IMR-90 (cell line): ENCODE results near the gene TACC2. TPM values are rescaled to one million over a fixed set of nuclear protein-coding genes. Genes with fewer than 3 reads are reported as not detected.

Experiments
- ATAC-seq: fragments of 200-7000 bp; cut with Tn5 transposase; 2 replicates; pipeline ENCODE4 v1.9.1; 2020; ENCODE audit warnings: low read depth, mild to moderate bottlenecking, moderate library complexity
- BruUV-seq: library from RNA; stranded (reverse); fragments of 400-500 nt; replicated peaks from 2 replicates; lab custom pipeline; 2021; lab: Mats Ljungman, UMichigan
- CTCF ChIA-PET: fragments of 300-600 bp; formaldehyde crosslinking; extraction: SDS; loops from one replicate; lab custom pipeline; 2021; ENCODE audit warnings: antibody characterized with exemption; lab: Yijun Ruan, JAX
- POLR2A ChIA-PET: fragments of 300-600 bp; sonication (Branson Sonifier 250); formaldehyde crosslinking; loops from one replicate; lab custom pipeline; 2022; ENCODE audit warnings: antibody characterized with exemption; ENCODE audit not compliant: unreplicated experiment; lab: Charles Lee
- DNase-seq: peaks from one replicate; pipeline ENCODE4 v3.0.0; 2013
- H2AFZ ChIP-seq: replicated peaks from 2 replicates; pipeline ENCODE3; 2013; ENCODE audit warnings: low read length, mild to moderate bottlenecking; ENCODE audit not compliant: poor library complexity
- H2AK5ac ChIP-seq: 2 replicates; pipeline ENCODE4 v1.6.1; 2013; ENCODE audit warnings: low read depth, low read length, inconsistent platforms
- H2AK9ac ChIP-seq: replicated peaks from 2 replicates; pipeline ENCODE3; 2013; ENCODE audit warnings: mild to moderate bottlenecking, low read depth, low read length, moderate library complexity; ENCODE audit not compliant: poor library complexity
- H2BK120ac ChIP-seq: 2 replicates; pipeline ENCODE4 v1.6.1; 2013; ENCODE audit warnings: low read depth, low read length, inconsistent platforms
- H2BK15ac ChIP-seq: 3 replicates; pipeline ENCODE4 v1.6.1; 2013; ENCODE audit warnings: low read depth, low read length, inconsistent platforms
- H2BK20ac ChIP-seq: 2 replicates; pipeline ENCODE4 v1.6.1; 2013; ENCODE audit warnings: low read depth, mild to moderate bottlenecking, inconsistent platforms, low read length, moderate library complexity
- H2BK5ac ChIP-seq: 2 replicates; pipeline ENCODE4 v1.6.1; 2013; ENCODE audit warnings: mild to moderate bottlenecking, low read depth, low read length, inconsistent platforms; ENCODE audit not compliant: poor library complexity, severe bottlenecking
- H3K14ac ChIP-seq: replicated peaks from 2 replicates; pipeline ENCODE4 v1.6.1; 2013; ENCODE audit warnings: low read depth, low read length, inconsistent platforms
- H3K18ac ChIP-seq: 2 replicates; pipeline ENCODE4 v1.6.1; 2013; ENCODE audit warnings: low read depth, low read length, control low read depth
- H3K23ac ChIP-seq: 2 replicates; pipeline ENCODE4 v1.6.1; 2013; ENCODE audit warnings: low read depth, low read length, inconsistent platforms
- H3K27ac ChIP-seq: 2 replicates; pipeline ENCODE4 v1.5.1; 2013; ENCODE audit warnings: mild to moderate bottlenecking, control low read depth, low read length; ENCODE audit not compliant: insufficient read depth
- H3K27me3 ChIP-seq: 2 replicates; pipeline ENCODE4 v1.6.1; 2013; ENCODE audit warnings: low read length; ENCODE audit not compliant: control insufficient read depth, insufficient read depth
- H3K36me3 ChIP-seq: 2 replicates; pipeline ENCODE4 v1.6.1; 2013; ENCODE audit warnings: low read length, mixed read lengths; ENCODE audit not compliant: control insufficient read depth, insufficient read depth
- H3K4ac ChIP-seq: 2 replicates; pipeline ENCODE4 v1.6.1; 2013; ENCODE audit warnings: low read depth, low read length, inconsistent platforms
- H3K4me1 ChIP-seq: 2 replicates; pipeline ENCODE4 v1.6.1; 2013; ENCODE audit warnings: low read length, mixed read lengths; ENCODE audit not compliant: control insufficient read depth, insufficient read depth
- H3K4me2 ChIP-seq: 2 replicates; pipeline ENCODE4 v1.6.1; 2013; ENCODE audit warnings: low read depth, mild to moderate bottlenecking, control low read depth, low read length, moderate library complexity
- H3K4me3 ChIP-seq: 2 replicates; pipeline ENCODE4 v1.5.1; 2013; ENCODE audit warnings: low read depth, mild to moderate bottlenecking, control low read depth, low read length, moderate library complexity; ENCODE audit not compliant: insufficient read depth
- H3K56ac ChIP-seq: 2 replicates; pipeline ENCODE4 v1.6.1; 2013; ENCODE audit warnings: low read length, inconsistent platforms; ENCODE audit not compliant: insufficient read depth; ENCODE audit errors: extremely low read depth
- H3K79me1 ChIP-seq, 2 experiments: 2 replicates each; pipeline ENCODE4 v1.6.1; 2013; ENCODE audit warnings: low read length in 2 of 2, inconsistent platforms in 1 of 2, low read depth in 1 of 2
- H3K9ac ChIP-seq: 2 replicates; pipeline ENCODE4 v1.6.1; 2013; ENCODE audit warnings: low read depth, low read length, control low read depth
- H3K9me1 ChIP-seq: 2 replicates; pipeline ENCODE4 v1.6.1; 2013; ENCODE audit warnings: low read length, inconsistent platforms; ENCODE audit not compliant: insufficient read depth
- H3K9me3 ChIP-seq: 2 replicates; pipeline ENCODE4 v1.6.1; 2013; ENCODE audit warnings: low read length; ENCODE audit not compliant: control insufficient read depth, insufficient read depth
- H4K20me1 ChIP-seq: 2 replicates; pipeline ENCODE4 v1.6.1; 2013; ENCODE audit warnings: low read length, inconsistent platforms; ENCODE audit not compliant: insufficient read depth
- H4K5ac ChIP-seq: 2 replicates; pipeline ENCODE4 v1.6.1; 2013; ENCODE audit warnings: mild to moderate bottlenecking, low read depth, low read length, control low read depth
- H4K8ac ChIP-seq, 2 experiments: 2 replicates each; pipeline ENCODE4 v1.6.1; 2013; ENCODE audit warnings: low read depth in 2 of 2, low read length in 2 of 2, control low read depth in 1 of 2, inconsistent platforms in 1 of 2
- H4K91ac ChIP-seq: 2 replicates; pipeline ENCODE4 v1.6.1; 2013; ENCODE audit warnings: low read depth, low read length, inconsistent platforms; ENCODE audit not compliant: insufficient read depth
- BHLHE40 ChIP-seq: fragments of 150-350 bp; IDR thresholded peaks from 2 replicates; pipeline ENCODE4 v1.6.1; 2016; ENCODE audit warnings: mild to moderate bottlenecking, low read depth, low read length
- CHD1 ChIP-seq: IDR thresholded peaks from 2 replicates; pipeline ENCODE4 v1.6.1; 2012; ENCODE audit warnings: low read depth, low read length, improper control_type of control experiment
- MAFK ChIP-seq: IDR thresholded peaks from 2 replicates; pipeline ENCODE4 v1.6.1; 2012; ENCODE audit warnings: low read depth, low read length, improper control_type of control experiment
- MAZ ChIP-seq: IDR thresholded peaks from 2 replicates; pipeline ENCODE4 v1.6.1; 2012; ENCODE audit warnings: low read depth, mild to moderate bottlenecking, low read length, improper control_type of control experiment, moderate library complexity, borderline replicate concordance
- POLR2A ChIP-seq: IDR thresholded peaks from 2 replicates; pipeline ENCODE4 v1.6.1; 2012; ENCODE audit warnings: mild to moderate bottlenecking, low read depth, low read length
- RCOR1 ChIP-seq: IDR thresholded peaks from 2 replicates; pipeline ENCODE4 v1.6.1; 2012; ENCODE audit warnings: mild to moderate bottlenecking, low read length, improper control_type of control experiment; ENCODE audit not compliant: insufficient replicate concordance
- USF2 ChIP-seq: fragments of 150-350 bp; IDR thresholded peaks from 2 replicates; pipeline ENCODE4 v1.6.1; 2017; ENCODE audit warnings: mild to moderate bottlenecking, antibody characterized with exemption, low read length, low read depth
- WGBS, 2 experiments: methylation state at CpG; one replicate each; pipeline versions ENCODE4 v1.1.5 to v1.1.7; 2013; ENCODE audit warnings: missing lambda C conversion rate in 2 of 2; ENCODE audit not compliant: insufficient read length in 1 of 2; ENCODE audit errors: extremely low coverage in 2 of 2; 5-methylcytosine and 5-hydroxymethylcytosine counted together
- dilution Hi-C: fragments of 300-500 bp; cut with HindIII; formaldehyde crosslinking; loops from one replicate; pipeline ENCODE4 v1.14.3; 2018; ENCODE audit warnings: low sequenced_read_pairs; ENCODE audit not compliant: unreplicated experiment
- in situ Hi-C: fragments of 300-500 bp; cut with MboI; formaldehyde crosslinking; loops from 3 replicates; pipeline ENCODE4 v1.14.3; 2019; ENCODE audit warnings: low sequenced_read_pairs, inconsistent platforms, mixed read lengths
- intact Hi-C: fragments of 100-400 bp; cut with micrococcal nuclease; formaldehyde crosslinking; loops from 2 replicates; pipeline ENCODE4 v1.10.0; 2022
- polyA plus RNA-seq, 3 experiments: library from polyadenylated mRNA; depleted of rRNA; stranded (reverse); fragments of >200 nt; gene quantifications; 2 replicates each; pipeline ENCODE4 v1.2.3, GENCODE V29; 2012; ENCODE audit warnings: low replicate concordance in 1 of 3
- total RNA-seq: library from RNA; depleted of rRNA; stranded (reverse); fragments of >200 nt; gene quantifications from 2 replicates; pipeline ENCODE4 v1.2.3, GENCODE V29; 2012
- TF ChIP-seq, protein P1 (sequence below): fragments of 150-350 bp; IDR thresholded peaks from 2 replicates; pipeline ENCODE4 v1.6.1; 2016; ENCODE audit warnings: low read depth, mild to moderate bottlenecking, low read length, moderate library complexity, borderline replicate concordance

The TACC2 gene
- total and polyA plus RNA-seq, 2 of the 4 experiments (the other 2 are of a cell fraction) = 2.9 to 15.4 TPM

DNA sequence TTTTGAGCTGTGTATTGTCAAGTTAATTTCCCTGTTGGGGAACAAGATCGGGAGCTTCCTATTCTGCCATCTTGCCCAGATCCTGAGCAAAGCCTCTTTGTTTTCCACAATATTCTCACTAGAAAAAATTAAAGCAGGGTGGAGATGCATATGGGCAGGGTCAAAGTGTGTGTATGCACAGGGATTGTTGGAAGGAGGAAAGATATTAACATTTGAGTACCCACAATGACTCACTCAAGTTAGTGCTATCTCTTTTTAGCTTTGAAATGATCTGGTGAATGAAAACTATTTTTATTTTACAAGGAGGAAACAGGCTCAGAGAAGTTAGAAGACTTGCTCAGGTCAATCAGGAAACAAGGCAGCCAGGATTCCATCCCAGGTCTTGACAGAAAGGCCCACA is 275.5 kb downstream of the TACC2 start:
- Histone ChIP-seq H4K91ac (peak overlapping the region; percentile 80), H2AK9ac (peak overlapping the region; percentile 18), H2AK5ac (peak overlapping the region; percentile 67; the same call in 1 of the 2 replicates), H3K79me1 (peaks cover 0 to 8% of the 10 kb centered on the region in 2 experiments; a peak in 1 of 4 replicates), H3K14ac (peak overlapping the region; percentile 34), H4K8ac (peak overlapping the region; percentile 4 to 20; a peak in 3 of 4 replicates), H3K9me3 (no peaks in the 10 kb centered on the region), H2BK20ac (peak overlapping the region; percentile 54), H3K27ac (peak overlapping the region; percentile 73; the same call in 1 of the 2 replicates), H4K20me1 (no peaks in the 10 kb centered on the region), H2BK15ac (peak overlapping the region; percentile 82; the same call in 2 of the 3 replicates), H4K5ac (peak overlapping the region; percentile 10; the same call in 1 of the 2 replicates), H3K9ac (no peak overlapping the region), H3K4me2 (peak overlapping the region; percentile 30; the same call in 1 of the 2 replicates), H3K4me3 (no peak overlapping the region), H3K27me3 (no peaks in the 10 kb centered on the region), H3K4ac (peak overlapping the region; percentile 66), H2BK5ac (peak overlapping the region; percentile 59), H3K56ac (0 out of 2 replicates have a peak overlapping the region, but pooled peaks have one; percentile 58), H2BK120ac (peak overlapping the region; percentile 36), H3K23ac (no peak overlapping the region), H3K18ac (peak overlapping the region; percentile 58), H2AFZ (no peak overlapping the region), H3K4me1 (peaks cover 12% of the 10 kb centered on the region), H3K9me1 (peaks cover 4% of the 10 kb centered on the region; the same call in 1 of the 2 replicates), H3K36me3 (no peaks in the 10 kb centered on the region)
- WGBS, 2 experiments = no CpG with 5 or more reads among the region's 1 CpG
- no TSS peak for BruUV-seq
- DNase-seq = peak; percentile 50
- dilution Hi-C loops (no loop called here), intact Hi-C loops (loop anchor here (10.0 kb wide), 2 partner anchors 210 to 340 kb away; partner anchors contain the start of gene ATE1), in situ Hi-C loops (no loop called here)
- ChIA-PET CTCF (interaction anchor here (0.9 to 1.5 kb wide), 4 partner anchors 10 to 213 kb away, joined by 3 to 5 read pairs (median 3); no protein-coding TSS in a partner anchor), POLR2A (no interaction called here)
- ATAC-seq = peak; percentile 64
- no peak for TF ChIP-seq BHLHE40
- TF ChIP-seq MAFK = no peak
- TF ChIP-seq MAZ = no peak
- TF ChIP-seq USF2 = no peak
- TF ChIP-seq, protein P1, sequence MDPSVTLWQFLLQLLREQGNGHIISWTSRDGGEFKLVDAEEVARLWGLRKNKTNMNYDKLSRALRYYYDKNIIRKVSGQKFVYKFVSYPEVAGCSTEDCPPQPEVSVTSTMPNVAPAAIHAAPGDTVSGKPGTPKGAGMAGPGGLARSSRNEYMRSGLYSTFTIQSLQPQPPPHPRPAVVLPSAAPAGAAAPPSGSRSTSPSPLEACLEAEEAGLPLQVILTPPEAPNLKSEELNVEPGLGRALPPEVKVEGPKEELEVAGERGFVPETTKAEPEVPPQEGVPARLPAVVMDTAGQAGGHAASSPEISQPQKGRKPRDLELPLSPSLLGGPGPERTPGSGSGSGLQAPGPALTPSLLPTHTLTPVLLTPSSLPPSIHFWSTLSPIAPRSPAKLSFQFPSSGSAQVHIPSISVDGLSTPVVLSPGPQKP = no peak
- no peak for TF ChIP-seq CHD1
- no peak for TF ChIP-seq RCOR1
- no peak for TF ChIP-seq POLR2A
